Putamen (tissue), 1 donor: ENCODE data around the gene LANCL3.
A peak's percentile ranks its signal among the peaks of the same experiment; 100 is the strongest.

ENCODE experiments used
- DNase-seq: peaks from one replicate; pipeline ENCODE4 v3.0.0-alpha.2; 2016; ENCODE audit warnings: low spot score

LANCL3 gene

DNA sequence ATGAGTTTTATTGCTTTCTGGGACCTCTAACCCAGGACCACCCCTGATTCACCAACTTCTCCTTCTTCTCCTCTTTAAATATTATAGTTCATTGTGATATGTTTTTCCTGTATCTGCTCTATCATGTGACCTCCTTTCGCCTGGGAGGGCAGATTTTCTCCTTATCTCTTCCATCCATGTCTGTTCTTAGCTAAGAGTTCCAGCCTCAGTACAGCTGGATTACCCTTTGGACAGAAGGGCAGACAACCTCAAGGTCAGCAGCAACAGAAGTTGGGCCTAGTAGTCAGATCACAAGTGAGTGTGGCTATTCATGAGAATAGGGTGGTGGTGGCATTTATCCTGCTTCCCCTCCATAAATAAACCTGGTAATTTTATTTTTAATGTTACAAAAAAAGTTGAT lies 108.4 kb downstream of the LANCL3 start:
- no peak for DNase-seq

DNA sequence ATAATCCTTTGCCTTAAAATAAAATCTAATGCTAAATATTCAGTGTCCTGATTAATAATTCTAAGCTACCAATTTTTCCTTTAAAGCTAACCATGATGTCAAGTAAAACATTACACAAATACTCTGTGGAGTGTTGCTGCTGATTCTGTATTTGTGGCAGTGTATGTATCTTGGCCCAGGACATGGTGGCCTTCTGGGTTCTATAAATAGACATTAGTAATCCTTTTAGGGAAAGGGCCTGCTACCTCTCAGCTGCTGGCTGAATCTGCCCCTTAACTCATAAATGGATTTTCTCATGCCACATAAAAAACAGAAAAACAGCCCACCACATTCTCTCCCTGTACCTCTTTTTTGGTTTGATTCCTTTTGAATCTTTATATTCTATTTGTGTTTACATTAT lies 113.0 kb downstream of the LANCL3 start:
- no peak for DNase-seq

DNA sequence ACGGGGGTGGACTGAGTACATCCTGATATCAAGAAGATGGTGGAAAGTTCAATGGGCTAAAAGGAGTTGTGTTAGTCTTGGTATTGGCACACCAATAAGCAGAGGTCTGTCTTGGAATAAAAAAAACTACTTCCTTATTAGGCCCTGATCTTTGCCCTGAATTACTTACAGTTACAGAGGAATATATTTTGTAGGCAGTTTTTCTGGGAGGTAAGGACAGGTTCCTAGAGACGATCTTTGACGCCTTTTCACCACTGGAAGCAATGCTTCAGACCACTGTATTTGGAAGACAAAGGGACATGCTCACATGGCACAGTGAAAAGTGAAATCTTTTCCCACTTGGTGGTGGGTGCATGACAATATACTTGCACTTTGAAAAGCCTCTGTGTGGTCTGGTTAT lies 113.5 kb downstream of the LANCL3 start:
- no peak for DNase-seq

DNA sequence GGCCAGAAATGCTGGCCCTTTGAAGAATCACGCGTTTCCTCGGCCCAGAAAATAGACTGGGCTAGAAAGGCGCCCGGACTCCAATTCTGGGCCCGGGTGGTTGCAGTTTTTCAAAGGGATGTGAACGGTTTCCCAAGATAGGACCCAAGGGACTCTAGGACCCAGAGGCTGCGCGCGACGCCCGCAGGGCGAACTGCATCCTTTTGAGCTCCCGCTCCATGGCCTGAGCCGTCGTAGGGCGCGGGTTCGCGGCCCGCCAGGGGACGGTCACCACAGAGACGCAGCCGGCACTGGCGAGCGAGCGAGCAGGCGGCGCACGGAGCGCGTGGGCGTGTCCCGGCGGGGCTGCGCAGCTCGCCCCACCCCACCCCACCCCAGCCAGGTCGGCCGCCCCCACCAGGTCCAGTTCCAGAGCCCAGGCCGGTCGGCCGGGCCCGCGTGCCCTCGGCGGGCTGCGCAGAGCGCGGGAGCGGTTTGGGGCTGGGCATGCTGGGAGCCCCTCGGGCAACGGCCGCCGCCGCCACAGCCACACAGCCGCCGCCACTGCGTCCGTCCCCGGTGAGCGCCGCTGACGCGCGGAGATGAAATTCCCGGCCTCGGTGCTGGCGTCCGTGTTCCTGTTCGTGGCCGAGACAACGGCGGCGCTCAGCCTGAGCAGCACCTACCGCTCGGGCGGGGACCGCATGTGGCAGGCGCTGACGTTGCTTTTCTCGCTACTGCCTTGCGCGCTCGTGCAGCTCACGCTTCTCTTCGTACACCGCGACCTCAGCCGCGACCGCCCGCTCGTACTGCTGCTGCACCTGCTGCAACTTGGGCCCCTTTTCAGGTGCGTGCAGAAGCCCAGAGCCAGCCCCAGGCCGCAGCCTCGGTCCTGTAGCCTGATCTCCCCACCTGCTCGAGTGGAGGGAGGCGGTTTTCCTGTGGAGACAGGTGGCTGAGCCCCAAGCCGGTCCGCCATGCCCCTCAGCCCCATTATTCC lies 114.2 kb downstream of the LANCL3 start, which contains the start of gene XK:
Gene XK, plus strand, starts transcription at position 411 of the 979 bp plus-strand sequence. Its CDS starts 171 bp downstream, at position 582.
- peak; percentile 10 for DNase-seq

DNA sequence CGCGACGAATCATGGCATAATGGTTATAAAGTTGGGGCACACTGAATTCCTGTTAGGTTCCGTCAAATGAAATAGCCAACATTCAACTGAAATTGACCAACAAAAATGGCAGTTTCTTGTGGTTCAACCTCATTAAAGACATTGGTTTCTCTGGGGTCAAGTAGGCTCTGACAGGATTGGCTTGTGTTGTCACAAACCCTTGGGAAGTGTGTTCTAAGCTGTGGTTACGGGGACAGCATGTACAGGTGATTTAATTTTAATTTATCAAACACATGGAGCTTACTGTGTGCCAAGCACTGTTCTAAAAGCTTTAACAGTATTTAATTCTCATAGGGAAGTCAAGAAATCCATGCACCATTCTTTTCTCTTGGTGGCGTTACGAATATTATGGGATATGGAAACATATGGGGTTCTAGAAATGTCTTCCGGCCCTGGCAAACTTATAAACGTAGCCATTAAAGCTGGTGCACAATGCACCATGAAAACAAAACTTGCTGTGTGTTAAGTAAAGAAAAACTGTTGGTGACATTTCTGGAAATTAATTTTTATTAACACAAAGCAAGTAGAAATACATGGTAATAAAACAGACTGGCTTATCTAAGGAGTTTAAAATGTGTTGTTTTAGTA lies 115.0 kb downstream of the LANCL3 start:
- no peak for DNase-seq

GRCh38 chrX:37686996-37687395 lies 115.5 kb downstream of the LANCL3 start:
- DNase-seq, result no peak

DNA sequence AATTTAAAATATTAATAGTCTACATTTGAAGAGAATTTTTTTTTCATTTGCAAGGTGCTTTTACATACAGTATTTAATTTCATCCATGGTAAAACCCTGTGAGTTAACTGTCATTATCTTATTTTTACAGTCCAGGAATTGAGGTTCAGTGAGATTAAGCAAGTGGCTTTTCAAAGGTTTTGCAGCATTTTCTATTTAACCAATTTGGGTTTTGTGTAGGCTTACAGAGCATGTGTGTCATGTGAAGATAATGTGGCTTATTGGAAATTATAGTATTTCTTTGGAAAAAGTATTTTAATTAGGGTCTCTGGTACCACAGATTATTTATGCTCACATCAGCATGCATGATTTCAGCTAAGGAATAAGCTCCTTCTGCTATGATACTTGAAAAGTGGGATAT lies 118.7 kb downstream of the LANCL3 start:
- DNase-seq, result no peak

DNA sequence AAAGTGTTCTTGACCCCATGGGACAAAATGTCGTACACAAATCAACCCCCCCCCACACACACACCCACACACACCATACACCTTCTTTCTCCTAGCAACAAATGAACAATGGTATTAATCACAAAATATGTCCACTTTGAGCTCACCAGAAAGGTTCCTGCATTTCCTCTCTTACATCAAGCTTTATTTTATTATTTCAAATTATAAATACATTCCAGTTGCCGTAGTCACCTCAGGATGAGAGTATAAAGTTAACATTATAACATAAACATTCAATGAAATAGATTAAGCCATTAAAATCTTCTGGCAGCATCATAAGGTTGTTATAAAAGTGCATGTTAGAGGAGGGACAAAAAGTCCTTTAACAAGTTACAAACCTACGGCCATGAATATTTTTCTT lies 121.5 kb downstream of the LANCL3 start:
- DNase-seq, result no peak

GRCh38 chrX:37697169-37697760 lies 125.8 kb downstream of the LANCL3 start:
- DNase-seq, result no peak

- no peak for DNase-seq
Measured at GRCh38 chrX:37701588-37701987, 130.1 kb downstream of the LANCL3 start.

DNA sequence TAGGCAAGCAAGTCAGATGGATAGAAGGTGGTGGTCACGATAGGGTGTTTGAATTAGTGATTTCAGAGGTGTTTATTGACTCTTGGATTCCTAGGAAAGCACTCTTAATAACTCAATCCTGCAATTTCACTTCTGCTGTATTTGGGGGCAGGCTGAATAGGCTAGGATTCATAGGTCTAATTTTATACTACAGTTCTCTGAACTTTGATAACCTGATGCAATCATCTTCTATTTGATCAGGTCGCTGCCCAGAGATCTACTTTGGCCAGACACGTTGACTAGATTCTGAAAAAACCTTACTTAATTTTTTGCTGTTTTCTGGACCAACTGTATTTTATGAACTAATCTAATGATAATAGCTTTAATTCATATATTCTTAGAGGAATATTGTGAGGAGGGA lies 140.5 kb downstream of the LANCL3 start:
- no peak for DNase-seq

- no peak for DNase-seq
Measured at GRCh38 chrX:37712458-37712857, 141.0 kb downstream of the LANCL3 start.

GRCh38 chrX:37714479-37714878 lies 143.0 kb downstream of the LANCL3 start:
- DNase-seq, result no peak

- no peak for DNase-seq
Measured at GRCh38 chrX:37716602-37717001, 145.1 kb downstream of the LANCL3 start.

GRCh38 chrX:37717708-37718107 lies 146.2 kb downstream of the LANCL3 start:
- no peak for DNase-seq

GRCh38 chrX:37722595-37722994 lies 151.1 kb downstream of the LANCL3 start:
- DNase-seq, result no peak

GRCh38 chrX:37726346-37726745 lies 154.9 kb downstream of the LANCL3 start:
- no peak for DNase-seq
